ENCODE data around the gene PRKG2.
A peak's percentile ranks its signal among the peaks of the same experiment; 100 is the strongest.

Gene PRKG2

GRCh38 chr4:81152839-81153713, 61.9 kb downstream of the PRKG2 start:
- no peak for DNase-seq

GRCh38 chr4:81149976-81150375, 65.0 kb downstream of the PRKG2 start:
- DNase-seq = no peak

- no peak for DNase-seq
Measured at GRCh38 chr4:81148576-81148975, 66.4 kb downstream of the PRKG2 start.

GRCh38 chr4:81146466-81146865, 68.6 kb downstream of the PRKG2 start:
- DNase-seq = no peak

GRCh38 chr4:81143183-81143582, 71.8 kb downstream of the PRKG2 start:
- DNase-seq = no peak

- no peak for DNase-seq
Measured at GRCh38 chr4:81142744-81143143, 72.3 kb downstream of the PRKG2 start.

GRCh38 chr4:81137894-81138293, 77.1 kb downstream of the PRKG2 start:
- DNase-seq = no peak

GRCh38 chr4:81137446-81137845, 77.6 kb downstream of the PRKG2 start:
- peak; percentile 8 for DNase-seq

GRCh38 chr4:81136161-81136905, 78.7 kb downstream of the PRKG2 start:
- DNase-seq = no peak

- no peak for DNase-seq
Measured at GRCh38 chr4:81135501-81135900, 79.5 kb downstream of the PRKG2 start.

GRCh38 chr4:81131563-81131962, 83.5 kb downstream of the PRKG2 start:
- no peak for DNase-seq

GRCh38 chr4:81131066-81131465, 84.0 kb downstream of the PRKG2 start:
- DNase-seq = no peak

- DNase-seq = no peak
Measured at GRCh38 chr4:81130569-81130968, 84.5 kb downstream of the PRKG2 start.

- DNase-seq = peak; percentile 12
Measured at GRCh38 chr4:81120055-81120454, 95.0 kb downstream of the PRKG2 start.

GRCh38 chr4:81118086-81118485, 96.9 kb downstream of the PRKG2 start:
- DNase-seq = no peak

- peak; percentile 58 for DNase-seq
Measured at GRCh38 chr4:81116566-81116965, 98.5 kb downstream of the PRKG2 start.

GRCh38 chr4:81113024-81113423, 102.0 kb downstream of the PRKG2 start:
- DNase-seq = no peak

GRCh38 chr4:81109356-81109755, 105.7 kb downstream of the PRKG2 start:
- no peak for DNase-seq

GRCh38 chr4:81106150-81106549, 108.9 kb downstream of the PRKG2 start:
- no peak for DNase-seq

- no peak for DNase-seq
Measured at GRCh38 chr4:81102107-81102506, 112.9 kb downstream of the PRKG2 start.

GRCh38 chr4:81096566-81096965, 118.5 kb downstream of the PRKG2 start:
- DNase-seq = no peak

GRCh38 chr4:81095389-81095788, 119.6 kb downstream of the PRKG2 start:
- no peak for DNase-seq

GRCh38 chr4:81093720-81094401, 121.2 kb downstream of the PRKG2 start:
- no peak for DNase-seq

GRCh38 chr4:81085979-81086378, 129.0 kb downstream of the PRKG2 start:
- DNase-seq = no peak
